Amygdala (tissue), 56 donors: ENCODE measurements around the gene ICAM4.
A peak's percentile ranks its signal among the peaks of the same experiment; 100 is the strongest.
"Not testable (repeated sequence)": the region's sequence is repeated elsewhere in the genome, so short reads cannot be mapped to it uniquely, and the experiment has no call there.

Experiments used
- DNase-seq, 56 donors: peaks; one replicate each; lab custom pipeline; 2025; lab: John Stamatoyannopoulos, UW

ICAM4 gene

DNA sequence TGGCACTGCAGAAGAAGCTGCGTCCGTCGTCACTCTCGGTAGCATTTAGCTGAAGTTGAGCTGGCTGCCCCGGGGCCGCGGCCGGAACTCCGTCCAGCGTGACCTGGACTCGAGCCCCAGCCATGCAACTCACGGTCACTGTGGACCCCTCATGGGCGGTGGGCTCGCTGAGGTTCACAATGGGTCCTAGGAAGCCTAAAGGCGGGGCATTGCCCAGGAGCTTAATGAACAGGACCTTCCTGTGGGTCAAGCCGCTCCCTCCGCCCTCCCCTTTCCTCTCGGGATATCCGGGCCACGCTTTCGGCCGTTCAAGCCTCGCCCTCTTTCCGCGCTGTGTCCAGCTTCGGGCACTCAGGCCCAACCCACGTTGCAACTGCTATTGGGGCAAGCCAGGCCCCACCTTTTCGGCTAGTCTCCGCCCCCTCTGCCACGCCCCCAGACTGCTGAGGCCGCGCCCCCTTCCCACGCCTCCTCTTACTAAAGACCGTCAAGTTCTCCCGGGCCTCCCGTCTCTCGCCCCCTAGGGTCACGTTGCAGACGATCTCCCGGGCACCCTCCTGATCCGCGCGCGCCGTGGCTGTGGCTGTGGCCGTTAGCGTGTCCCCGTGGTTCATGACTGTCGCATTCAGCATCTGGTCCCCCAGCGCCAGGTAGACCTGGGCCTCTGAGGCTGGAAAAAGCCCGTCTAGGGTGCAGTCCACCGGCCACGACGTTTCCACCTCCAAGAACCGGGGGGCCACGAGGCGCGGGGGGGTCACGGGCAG, 48.0 kb downstream of the ICAM4 start:
- DNase-seq = peak in 54 of 56 donors; percentile 5 to 85 (median 57)

DNA sequence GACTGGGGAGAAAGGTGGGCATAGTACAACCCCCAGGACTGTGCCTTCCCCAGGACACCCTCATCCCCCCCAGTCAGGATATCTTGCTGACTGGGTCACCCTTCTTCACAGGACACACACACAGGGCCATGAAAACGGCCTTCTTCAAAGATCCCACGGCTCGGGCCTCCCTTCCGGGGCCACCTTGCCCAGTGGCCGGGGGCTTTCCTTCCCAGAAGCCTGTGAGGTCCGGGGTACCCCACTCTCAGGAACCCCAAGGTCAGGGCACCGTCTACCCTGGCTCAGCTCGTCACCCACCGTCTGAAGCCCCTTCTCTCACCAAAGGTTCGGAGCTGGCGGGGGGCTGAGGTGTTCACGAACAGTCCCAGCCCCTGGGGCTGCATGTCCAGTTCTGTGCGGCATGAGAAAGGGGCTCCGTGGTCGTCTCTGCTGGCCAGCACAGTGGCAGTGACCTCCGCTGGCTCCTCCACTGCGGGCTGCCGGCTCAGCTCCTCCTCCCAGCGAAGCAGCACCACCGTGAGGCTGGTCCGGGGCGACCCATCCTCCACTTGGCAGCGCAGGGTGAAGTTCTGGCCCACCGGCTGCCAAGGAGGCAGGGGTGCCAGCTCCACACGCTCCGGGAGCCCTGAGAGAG, 48.7 kb downstream of the ICAM4 start:
- peak in 19 of 56 donors; percentile 4 to 58 (median 22) for DNase-seq

DNA sequence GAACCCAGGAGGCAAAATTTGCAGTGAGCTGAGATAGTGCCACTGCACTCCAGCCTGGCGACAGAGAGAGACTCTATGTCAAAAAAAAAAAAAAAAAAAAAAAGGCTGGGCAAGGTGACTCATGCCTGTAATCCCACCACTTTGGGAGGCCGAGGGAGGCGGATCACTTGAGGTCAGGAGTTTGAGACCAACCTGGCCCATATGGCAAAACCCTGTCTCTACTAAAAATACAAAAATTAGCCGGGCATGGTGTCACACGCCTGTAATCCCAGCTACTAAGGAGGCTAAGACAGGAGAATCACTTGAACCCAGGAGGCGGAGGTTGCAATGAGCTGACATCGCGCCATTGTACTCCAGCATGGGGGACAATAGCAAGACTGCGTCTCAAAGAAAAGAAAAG, 50.0 kb downstream of the ICAM4 start:
- DNase-seq = not testable (repeated sequence)
